ENCODE results near the gene SPRYD3. TPM values are rescaled to one million over a fixed set of nuclear protein-coding genes. Genes with fewer than 3 reads are reported as not detected.

SPRYD3 gene
- total RNA-seq, 3 donors from 2014 or later: 31.8 to 45.8 (median 36.3) TPM

DNA sequence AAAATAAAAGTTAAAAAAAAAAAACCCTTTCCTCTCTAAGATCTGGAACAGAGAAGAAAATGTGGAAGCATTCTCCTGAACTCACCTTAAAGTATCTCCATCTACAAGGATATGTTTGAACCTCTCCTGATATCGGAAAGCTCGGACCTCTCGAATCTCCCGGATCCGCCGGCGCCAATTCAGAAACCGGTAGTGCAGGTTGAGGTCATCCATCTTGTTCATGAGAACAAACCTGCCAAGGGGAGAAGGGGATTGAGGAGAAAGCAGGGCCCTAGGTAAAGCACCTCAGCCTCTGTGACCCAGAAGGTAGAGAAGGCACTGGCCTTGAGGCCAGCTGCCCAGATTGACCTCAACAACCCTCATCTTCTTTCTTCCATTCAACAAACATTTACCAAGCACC, 2.2 kb downstream of the SPRYD3 start:
- intact Hi-C loops (cut with DNase I; ENCODE audit: low total_unique reads): no loop called here
- Histone ChIP-seq H3K4me3 (no peak overlapping the region), H3K27ac (no peak overlapping the region), H3K27me3 (no peaks in the 10 kb centered on the region), H3K9me3 (no peaks in the 10 kb centered on the region), H3K4me1 (peaks cover 0 to 7% of the 10 kb centered on the region in 2 donors), H3K36me3 (no peaks in the 10 kb centered on the region)
- TF ChIP-seq POLR2A (IDR thresholded peaks at IDR 0.05) (no peak), POLR2AphosphoS5 (IDR thresholded peaks at IDR 0.05) (no peak)
- TF ChIP-seq, protein P1, sequence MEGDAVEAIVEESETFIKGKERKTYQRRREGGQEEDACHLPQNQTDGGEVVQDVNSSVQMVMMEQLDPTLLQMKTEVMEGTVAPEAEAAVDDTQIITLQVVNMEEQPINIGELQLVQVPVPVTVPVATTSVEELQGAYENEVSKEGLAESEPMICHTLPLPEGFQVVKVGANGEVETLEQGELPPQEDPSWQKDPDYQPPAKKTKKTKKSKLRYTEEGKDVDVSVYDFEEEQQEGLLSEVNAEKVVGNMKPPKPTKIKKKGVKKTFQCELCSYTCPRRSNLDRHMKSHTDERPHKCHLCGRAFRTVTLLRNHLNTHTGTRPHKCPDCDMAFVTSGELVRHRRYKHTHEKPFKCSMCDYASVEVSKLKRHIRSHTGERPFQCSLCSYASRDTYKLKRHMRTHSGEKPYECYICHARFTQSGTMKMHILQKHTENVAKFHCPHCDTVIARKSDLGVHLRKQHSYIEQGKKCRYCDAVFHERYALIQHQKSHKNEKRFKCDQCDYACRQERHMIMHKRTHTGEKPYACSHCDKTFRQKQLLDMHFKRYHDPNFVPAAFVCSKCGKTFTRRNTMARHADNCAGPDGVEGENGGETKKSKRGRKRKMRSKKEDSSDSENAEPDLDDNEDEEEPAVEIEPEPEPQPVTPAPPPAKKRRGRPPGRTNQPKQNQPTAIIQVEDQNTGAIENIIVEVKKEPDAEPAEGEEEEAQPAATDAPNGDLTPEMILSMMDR (IDR thresholded peaks at IDR 0.05): no peak
- DNase-seq (ENCODE audit: low spot score in 2 of 2): no peak

DNA sequence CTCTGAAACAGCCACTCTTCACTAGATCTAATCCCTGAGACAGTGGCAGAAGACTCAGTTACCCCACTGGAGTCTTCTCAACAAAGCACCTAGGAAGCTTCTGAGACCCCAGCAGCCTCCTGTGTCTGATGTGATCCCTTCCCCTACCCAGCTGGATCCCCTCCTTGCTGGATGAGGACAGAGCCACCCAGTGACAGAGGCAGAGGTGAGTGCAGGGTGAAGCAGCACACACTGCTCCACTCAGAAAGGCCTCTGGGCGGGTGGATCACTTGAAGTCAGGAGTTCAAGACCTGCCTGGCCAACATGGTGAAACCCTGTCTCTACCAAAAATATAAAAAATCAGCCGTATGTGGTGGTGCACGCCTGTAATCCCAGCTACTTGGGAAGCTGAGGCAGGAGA, 2.7 kb downstream of the SPRYD3 start:
- DNase-seq (ENCODE audit: low spot score in 2 of 2): no peak
- TF ChIP-seq POLR2A (IDR thresholded peaks at IDR 0.05): no peak
- TF ChIP-seq, protein P1 (IDR thresholded peaks at IDR 0.05): no peak
- no peak for TF ChIP-seq POLR2AphosphoS5 (IDR thresholded peaks at IDR 0.05)
- H3K9me3 ChIP-seq: no peaks in the 10 kb centered on the region
- peaks cover 0 to 7% of the 10 kb centered on the region in 2 donors for H3K4me1 ChIP-seq
- peak overlapping the region; percentile 8 to 51 for H3K27ac ChIP-seq
- H3K36me3 ChIP-seq: no peaks in the 10 kb centered on the region
- H3K4me3 ChIP-seq: no peak overlapping the region
- intact Hi-C loops (cut with DNase I; ENCODE audit: low total_unique reads): no loop called here
- no peaks in the 10 kb centered on the region for H3K27me3 ChIP-seq

DNA sequence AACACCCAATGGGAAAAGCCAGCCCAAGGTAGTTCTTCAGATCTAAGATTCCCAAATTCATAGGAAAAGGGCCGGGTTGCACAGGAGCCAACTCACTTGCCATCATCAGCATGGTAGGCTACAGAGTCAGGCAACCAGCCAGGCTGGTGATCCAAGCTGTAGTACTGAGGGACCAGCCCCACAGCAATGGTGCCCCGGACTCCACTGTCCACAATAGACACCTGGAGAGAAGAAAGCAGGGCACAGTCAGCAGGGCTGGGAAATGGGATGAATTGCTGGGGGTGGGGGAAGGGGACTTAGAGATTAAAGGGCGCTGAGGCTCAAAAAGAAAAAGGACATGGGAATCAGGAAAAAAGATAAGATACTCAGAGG, 4.2 kb downstream of the SPRYD3 start:
- no peaks in the 10 kb centered on the region for H3K27me3 ChIP-seq
- H3K4me3 ChIP-seq: no peak overlapping the region
- intact Hi-C loops (cut with DNase I; ENCODE audit: low total_unique reads): no loop called here
- no peaks in the 10 kb centered on the region for H3K9me3 ChIP-seq
- H3K36me3 ChIP-seq: no peaks in the 10 kb centered on the region
- TF ChIP-seq, protein P1 (IDR thresholded peaks at IDR 0.05): no peak
- TF ChIP-seq POLR2AphosphoS5 (IDR thresholded peaks at IDR 0.05) (no peak), POLR2A (IDR thresholded peaks at IDR 0.05) (no peak)
- H3K4me1 ChIP-seq: peaks cover 0 to 7% of the 10 kb centered on the region in 2 donors
- peak overlapping the region in 1 of 2 donors; percentile 73 for H3K27ac ChIP-seq
- no peak for DNase-seq (ENCODE audit: low spot score in 2 of 2)

DNA sequence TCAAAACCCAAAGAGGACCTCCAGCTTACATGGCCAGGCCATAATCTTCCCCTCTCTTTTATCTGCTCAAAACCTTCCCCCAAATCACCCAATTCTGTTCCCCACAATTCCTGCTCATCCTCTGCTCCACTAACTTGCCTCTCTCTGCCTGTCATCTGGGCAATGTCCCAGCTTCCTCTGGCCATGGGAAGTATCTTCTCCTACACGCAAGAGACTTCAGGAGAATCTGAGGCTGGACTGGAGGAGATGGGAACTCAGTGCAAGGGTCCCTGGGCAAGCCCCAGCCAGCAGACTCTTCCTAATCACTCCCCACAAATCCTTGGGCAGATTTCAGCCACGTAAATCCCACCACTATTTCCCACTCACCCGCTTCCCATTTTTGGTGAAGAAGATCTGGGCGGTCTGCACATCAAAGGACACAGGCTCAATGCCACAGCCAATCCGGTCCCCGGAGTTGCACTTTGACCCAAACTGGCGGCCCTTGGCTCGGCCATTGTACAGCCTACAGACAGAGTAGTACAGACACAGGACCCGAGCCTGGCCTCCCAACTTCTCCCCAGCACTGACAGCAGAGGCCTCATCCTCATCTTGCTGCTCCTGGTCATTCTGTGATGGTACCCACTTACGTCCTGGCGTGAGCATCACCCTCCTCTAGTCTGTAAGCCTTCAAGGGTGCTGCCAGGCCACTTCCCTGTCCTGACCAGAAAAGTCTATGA, 4.7 kb downstream of the SPRYD3 start:
- H3K4me3 ChIP-seq: peak overlapping the region in 1 of 3 donors; percentile 7
- peaks cover 0 to 7% of the 10 kb centered on the region in 2 donors for H3K4me1 ChIP-seq
- intact Hi-C loops (cut with DNase I; ENCODE audit: low total_unique reads): no loop called here
- TF ChIP-seq, protein P1 (IDR thresholded peaks at IDR 0.05): no peak
- TF ChIP-seq POLR2AphosphoS5 (IDR thresholded peaks at IDR 0.05) (no peak), POLR2A (IDR thresholded peaks at IDR 0.05) (no peak)
- H3K36me3 ChIP-seq: no peaks in the 10 kb centered on the region
- no peaks in the 10 kb centered on the region for H3K27me3 ChIP-seq
- H3K27ac ChIP-seq: peak overlapping the region; percentile 54 to 73
- no peak for DNase-seq (ENCODE audit: low spot score in 2 of 2)
- no peaks in the 10 kb centered on the region for H3K9me3 ChIP-seq

DNA sequence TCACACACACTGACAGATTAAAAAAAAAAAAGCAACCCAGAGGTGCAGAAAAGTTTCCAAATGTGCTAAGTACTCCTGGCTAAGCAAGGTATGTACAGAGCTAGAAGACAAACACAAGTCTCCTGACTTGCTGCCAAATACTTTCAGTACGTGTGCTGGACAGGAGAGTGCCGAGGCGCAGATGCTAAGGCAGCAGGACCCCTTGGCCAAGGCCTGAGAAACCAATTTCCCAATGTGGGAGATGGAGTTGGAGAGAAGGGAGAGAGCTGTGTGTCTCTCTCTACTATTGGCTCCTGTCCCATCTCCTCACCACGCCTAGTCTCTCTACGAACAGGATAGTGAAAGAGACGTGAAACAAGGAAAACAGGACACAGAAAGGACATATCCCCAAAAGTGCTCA, 5.3 kb downstream of the SPRYD3 start:
- DNase-seq (ENCODE audit: low spot score in 2 of 2): no peak

More for the DNA sequence above, 5.3 kb downstream of the SPRYD3 start:
- Histone ChIP-seq H3K9me3 (no peaks in the 10 kb centered on the region), H3K27ac (peak overlapping the region; percentile 54 to 73), H3K27me3 (no peaks in the 10 kb centered on the region), H3K4me1 (peaks cover 3 to 7% of the 10 kb centered on the region in 2 donors), H3K4me3 (peak overlapping the region in 1 of 3 donors; percentile 7), H3K36me3 (no peaks in the 10 kb centered on the region)
- TF ChIP-seq POLR2AphosphoS5 (IDR thresholded peaks at IDR 0.05): peak in 1 of 3 donors; percentile 42
- TF ChIP-seq, protein P1 (IDR thresholded peaks at IDR 0.05): no peak
- intact Hi-C loops (cut with DNase I; ENCODE audit: low total_unique reads): no loop called here
